Fibroblast of peridontal ligament (primary cell): ENCODE results near the gene MEX3C.
A peak's percentile ranks its signal among the peaks of the same experiment; 100 is the strongest.

Experiments
- DNase-seq: peaks from one replicate; pipeline ENCODE4 v3.0.0-alpha.2; 2010; ENCODE audit errors: extremely low read depth

The MEX3C gene

DNA sequence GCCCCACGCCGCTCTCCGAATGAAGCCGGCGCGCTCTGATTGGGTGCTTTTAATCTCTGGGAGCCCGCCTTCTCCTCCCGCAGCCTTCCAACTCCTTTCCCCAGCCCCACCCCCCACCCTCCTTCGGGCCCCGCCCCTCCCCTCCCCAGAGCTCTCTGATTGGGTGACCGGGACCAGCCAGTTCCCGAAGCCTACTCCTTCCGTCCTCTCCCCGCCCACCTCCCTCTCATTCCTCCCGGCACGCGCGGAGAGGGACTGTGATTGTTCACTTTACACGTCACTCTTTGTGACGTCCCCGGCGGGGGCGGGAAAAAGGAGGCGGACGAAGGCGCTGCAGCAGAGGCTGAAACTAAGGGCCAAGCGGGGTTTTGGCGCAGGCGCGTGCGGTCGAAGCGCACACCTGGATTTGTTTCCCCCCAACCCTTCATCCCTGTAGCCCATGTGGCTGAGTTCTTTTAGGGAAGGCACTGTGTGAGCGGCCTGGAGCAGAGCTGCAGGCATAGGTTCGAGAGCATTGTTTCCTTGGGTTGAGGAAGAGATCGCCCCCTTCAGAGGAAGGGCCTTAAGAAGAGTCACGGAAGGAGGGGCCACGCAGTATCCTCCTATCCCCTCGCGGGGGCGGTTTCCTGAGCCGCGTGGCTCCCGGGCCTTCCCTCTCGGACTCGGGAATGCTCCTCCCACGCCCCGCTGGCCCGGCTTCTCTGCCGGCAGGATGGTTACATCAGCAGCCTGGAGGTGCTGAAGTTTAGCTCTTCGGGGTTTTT, at the start of gene MEX3C:
TSS of gene MEX3C (minus strand) at position 21 of the 764 bp plus-strand sequence. CDS start 361 bp downstream, outside the sequence.
- peak; percentile 98 for DNase-seq

DNA sequence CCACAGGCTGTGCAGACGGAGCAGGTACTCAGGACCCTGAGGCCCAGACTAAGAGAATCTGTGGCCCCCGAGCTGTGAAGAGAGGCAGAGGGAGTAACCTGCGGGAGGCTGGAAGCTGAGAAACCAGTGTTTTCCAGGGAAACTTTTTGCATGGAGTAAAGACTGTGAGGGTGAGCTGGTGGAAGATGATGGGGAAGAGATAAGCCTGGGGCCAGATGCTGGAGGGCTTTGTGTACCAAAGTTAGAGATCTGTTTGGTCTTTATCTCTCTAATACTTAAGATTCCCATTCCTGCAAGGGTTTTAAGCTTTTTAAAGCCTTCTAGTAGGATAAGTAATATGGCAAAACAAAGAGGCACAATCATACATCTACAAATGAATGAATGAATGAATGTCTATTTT, 43.7 kb upstream of the MEX3C start:
- no peak for DNase-seq

- DNase-seq, result peak; percentile 1
These were observed 38.7 kb upstream of the MEX3C start for GRCh38 chr18:51236225-51236624.

- no peak for DNase-seq
These were observed 37.7 kb upstream of the MEX3C start for GRCh38 chr18:51235009-51235789.

DNA sequence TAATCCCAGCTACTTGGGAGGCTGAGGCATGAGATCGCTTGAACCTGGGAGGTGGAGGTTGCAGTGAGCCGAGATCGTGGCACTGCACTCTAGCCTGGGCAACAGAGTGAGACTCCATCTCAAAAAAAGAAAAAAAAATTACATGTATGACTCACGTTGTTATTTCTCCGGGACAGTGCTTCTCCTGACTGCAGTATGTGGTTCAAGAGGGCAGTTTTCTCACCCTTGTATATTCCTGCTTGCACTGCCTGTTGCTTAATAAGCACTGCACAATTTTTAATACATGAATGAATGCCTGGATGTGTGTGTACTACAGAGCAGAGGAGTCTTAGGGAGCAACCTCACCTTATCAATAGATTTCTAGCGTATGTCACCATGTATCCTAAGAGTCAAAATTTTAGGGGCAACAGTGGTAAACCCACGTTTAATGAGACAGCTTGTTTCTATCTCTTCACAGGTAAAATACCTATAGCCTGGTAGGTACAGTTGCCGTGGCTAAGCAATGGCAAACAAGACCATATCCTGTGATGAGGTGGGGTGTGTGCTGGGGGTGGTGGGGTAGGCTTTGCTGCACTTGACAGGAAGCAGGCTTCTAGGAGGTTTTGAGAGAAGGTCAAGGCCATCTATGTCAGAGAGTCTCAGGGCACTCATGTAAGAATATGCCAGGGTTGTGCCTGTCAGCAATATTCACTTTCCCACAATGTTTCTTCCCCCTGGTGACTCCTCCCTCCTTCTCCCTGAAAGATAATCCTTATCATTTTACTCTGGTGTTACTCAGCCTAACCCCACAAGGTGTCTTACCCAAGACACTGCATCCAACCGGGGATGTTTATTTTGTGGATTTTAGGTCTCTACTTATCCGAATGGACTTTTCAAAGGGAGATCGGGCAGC, 36.9 kb upstream of the MEX3C start:
- no peak for DNase-seq

DNA sequence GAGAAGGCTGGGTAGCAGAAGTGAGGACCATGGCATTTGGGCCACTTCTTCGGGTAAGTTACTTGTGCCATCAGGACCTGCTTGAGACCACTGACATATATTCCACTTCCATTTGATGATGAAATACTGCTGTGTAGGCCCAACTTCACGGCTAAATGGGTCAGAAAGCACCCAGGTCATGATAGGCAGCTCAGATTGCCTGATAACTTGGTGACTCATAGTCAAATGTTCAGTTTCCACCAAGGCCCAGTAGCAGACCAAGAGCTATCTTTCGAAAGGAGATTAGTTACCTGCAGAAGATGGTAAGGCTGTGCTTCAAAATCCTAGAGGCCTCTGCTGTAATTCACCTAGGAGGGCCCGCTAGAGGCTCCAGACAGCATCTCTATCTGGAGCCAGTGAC, 31.8 kb upstream of the MEX3C start:
- no peak for DNase-seq

GRCh38 chr18:51227660-51228059, 30.2 kb upstream of the MEX3C start:
- DNase-seq, result no peak

- DNase-seq, result no peak
These were observed 29.3 kb upstream of the MEX3C start for GRCh38 chr18:51226587-51227350.

GRCh38 chr18:51226068-51226467, 28.6 kb upstream of the MEX3C start:
- no peak for DNase-seq

DNA sequence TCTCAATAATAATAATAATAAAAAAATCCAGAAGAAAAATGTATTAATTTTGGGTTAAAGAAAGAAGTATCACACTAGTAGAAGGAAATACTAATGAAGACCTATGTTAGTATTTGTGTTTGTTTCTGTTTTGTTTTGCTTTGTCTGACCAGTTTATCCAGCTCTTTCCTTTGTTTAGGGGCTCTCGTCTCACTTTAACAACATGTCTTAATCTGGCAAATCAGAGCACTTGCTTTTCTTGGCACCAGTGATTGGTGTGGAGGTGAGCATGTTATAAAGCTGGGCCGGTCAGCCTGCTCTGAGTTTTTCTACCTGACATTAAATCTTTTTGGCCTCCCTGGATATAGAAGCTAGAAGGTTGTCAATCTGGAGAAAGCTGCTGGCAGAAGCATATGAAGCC, 15.1 kb upstream of the MEX3C start:
- DNase-seq, result no peak

DNA sequence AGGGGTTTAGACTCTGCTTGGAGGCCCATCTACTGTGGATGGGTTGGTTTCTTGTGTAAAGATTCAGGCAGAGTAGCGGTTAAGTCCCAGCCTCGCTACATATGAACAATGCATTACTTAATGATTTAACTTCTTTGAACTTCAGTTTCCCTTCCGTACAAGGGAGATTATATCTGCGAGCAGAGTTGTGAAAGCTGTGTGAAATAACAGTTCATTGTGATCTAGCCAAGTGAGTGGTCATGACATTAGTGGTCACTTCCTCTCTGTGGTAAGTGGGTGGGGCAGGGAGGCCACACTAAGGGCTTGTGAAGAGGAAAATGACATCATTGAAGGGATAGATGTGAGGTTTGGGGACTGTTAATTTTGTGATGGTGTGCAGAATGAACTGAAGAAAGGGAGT, 14.1 kb upstream of the MEX3C start:
- peak; percentile 46 for DNase-seq

DNA sequence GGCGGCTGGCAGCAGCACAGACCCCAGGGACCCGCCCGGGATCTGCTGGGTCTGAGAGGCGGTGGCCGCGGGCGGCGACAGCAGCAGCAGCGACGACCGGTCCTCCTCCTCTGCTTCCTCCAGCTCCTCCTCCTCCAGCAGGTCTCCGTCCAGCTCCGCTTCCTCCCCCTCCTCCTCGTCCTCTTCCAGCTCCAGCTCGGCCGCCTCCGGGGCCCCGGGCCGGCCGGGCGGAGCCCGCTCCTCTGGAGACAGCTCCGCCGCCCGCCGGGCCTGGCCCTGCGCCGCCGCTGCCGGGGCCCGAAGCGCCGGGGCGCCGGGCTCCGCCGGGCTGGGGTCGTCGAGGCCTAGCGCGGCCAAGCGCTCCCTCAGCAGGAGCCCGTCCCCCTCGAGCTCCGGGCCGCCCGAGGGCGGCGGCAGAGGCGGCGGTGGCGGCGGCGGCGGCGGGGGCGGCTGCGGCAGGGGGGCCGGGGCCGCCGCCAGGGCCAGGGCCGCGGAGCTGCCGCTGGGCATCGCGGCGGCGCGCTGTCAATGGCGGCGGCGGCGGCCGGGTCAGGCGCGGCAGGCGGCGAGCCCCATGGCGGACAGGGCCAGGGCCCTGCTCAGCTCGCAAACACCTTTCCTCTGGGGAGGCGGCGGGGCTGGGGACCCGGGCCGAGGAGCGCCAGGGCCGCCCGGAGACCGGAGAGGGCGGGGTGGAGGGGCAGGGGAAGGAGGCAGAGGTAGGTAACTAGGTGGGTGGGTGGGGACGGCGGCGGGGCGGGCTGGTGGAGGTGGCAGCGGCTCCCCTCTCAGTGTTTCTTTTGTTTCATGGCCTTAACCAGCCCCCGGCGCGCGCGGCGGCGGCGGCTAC, 445 bp downstream of the MEX3C start:
- peak; percentile 39 for DNase-seq

DNA sequence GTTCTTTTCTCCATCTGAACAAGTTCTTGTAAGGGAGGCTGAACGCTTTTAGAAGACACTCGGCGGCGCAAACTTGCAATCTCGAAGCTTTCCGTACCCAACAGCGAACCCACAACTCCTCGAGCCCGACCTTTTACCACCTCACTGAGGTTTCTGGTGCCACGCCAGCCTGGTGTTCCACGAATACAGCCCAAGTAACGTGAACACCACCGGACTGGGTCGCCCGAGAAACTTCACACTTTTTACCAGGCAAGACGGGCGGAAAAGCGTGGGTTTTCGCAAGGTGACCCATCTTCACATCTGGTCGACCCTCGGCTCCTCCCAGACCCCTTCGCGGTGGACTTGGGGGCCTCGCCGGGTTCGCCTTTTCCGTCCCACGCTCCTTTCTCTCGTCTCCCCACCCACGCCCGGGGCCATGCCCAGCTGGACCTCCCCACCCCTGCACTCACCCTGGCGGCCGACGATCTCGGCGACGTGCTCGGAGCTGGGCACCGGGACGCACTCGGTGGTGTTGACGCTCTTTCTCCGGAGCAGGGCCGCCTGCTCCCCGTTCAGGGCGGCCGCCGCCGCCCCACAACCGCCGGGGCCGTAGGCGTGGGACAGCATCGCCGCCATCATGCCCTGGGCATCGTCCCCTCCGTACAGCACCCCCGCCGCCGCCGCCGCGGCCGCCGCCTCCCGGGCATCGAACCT, 1.2 kb downstream of the MEX3C start:
- peak; percentile 34 for DNase-seq

- DNase-seq, result peak; percentile 30
These were observed 1.9 kb downstream of the MEX3C start for GRCh38 chr18:51195451-51196117.

GRCh38 chr18:51195086-51195450, 2.4 kb downstream of the MEX3C start:
- peak; percentile 18 for DNase-seq

GRCh38 chr18:51194604-51195003, 2.9 kb downstream of the MEX3C start:
- DNase-seq, result no peak

DNA sequence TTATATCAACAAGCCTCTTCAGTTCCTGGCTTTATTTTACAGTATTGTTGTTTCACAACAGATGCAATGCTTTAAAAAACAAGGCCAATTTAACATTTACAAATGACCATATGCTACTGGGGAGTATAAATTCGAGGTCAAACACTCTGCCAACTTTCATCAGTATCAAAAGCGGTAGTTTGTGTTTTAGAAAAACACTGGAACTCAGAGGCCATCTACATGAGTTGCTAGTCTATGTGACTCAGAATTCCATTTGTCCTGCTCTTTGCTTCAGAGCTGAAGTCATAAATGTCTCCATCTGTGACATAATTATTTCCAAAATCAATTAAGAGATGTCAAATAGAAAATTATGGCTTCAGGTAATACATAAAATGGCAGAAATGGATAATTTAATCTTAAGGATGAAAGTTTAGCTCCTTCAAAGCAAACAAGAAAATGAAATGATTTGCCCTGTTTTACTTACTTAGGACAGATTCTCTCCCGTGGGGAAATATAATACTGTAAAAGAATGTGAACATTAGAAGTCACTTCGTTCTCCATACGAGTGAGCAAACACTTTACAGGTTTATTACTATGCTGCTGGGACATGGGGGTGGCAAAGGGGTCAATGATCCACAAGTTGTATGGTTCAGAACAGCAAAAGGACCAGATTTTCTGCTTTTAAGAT, 3.7 kb downstream of the MEX3C start:
- peak; percentile 76 for DNase-seq

DNA sequence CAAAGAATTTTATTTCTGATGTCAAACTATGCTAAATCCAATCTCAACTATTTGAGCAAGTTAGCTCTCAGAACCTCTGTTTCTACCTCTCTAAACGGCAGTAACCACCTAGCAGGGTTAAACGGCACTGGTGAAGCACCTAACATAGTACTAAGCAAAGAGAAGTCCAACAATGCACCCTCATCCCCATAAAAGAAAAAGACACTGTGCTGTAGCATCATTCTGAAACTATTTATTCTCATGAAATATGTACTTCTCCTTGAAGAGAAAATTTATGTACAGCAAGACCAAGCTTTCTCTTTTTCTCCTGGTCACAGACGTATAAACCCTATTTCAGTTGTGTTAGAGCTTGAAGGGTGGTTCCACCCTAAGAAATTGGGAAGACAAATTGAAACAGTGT, 4.8 kb downstream of the MEX3C start:
- no peak for DNase-seq

DNA sequence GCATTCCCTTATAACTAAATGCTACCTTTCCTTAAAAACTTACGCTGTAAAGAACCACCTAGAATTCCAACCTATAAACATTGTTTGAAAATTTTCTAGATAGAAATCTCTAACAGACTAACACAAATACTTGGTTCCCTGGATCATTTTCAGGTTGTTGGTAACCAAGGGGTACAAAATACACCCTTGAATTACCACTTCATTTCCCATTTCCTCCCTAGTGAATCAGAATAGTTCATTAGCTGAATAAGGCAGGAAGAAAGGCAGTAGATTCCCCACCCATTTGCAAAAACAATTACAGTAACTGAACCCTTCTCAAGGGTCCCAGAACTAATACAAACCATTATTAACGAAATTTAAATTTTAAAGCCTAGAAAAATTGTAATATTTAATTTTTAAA, 5.5 kb downstream of the MEX3C start:
- no peak for DNase-seq
